SK-N-SH treated with all-trans-retinoic acid at 6 μM for 48 hours (cell line): ENCODE results near the gene UCP2.

ENCODE experiments used
- ARNTL ChIP-seq: fragments of 450-650 bp; formaldehyde crosslinking; IDR thresholded peaks from 2 replicates; pipeline ENCODE4 v1.5.0; 2020; ENCODE audit warnings: low read depth, mild to moderate bottlenecking, moderate library complexity, borderline replicate concordance
- CREB5 ChIP-seq: fragments of 250-450 bp; sonication (Bioruptor Pico); IDR thresholded peaks from 2 replicates; pipeline ENCODE4 v1.5.1; 2020; ENCODE audit warnings: low read depth, mild to moderate bottlenecking, moderate library complexity
- CSDC2 ChIP-seq: fragments of 250-450 bp; sonication (Bioruptor Pico); IDR thresholded peaks from 2 replicates; pipeline ENCODE4 v1.5.0; 2020; ENCODE audit warnings: mild to moderate bottlenecking, moderate library complexity
- GLIS3 ChIP-seq: fragments of 250-450 bp; sonication (Bioruptor Pico); IDR thresholded peaks from 2 replicates; pipeline ENCODE4 v1.5.0; 2020; ENCODE audit warnings: mild to moderate bottlenecking, moderate library complexity
- ISL1 ChIP-seq: fragments of 250-450 bp; sonication (Bioruptor Pico); IDR thresholded peaks from 2 replicates; pipeline ENCODE4 v2.1.2; 2022; ENCODE audit warnings: mild to moderate bottlenecking, moderate library complexity
- OSR1 ChIP-seq: fragments of 250-450 bp; sonication (Bioruptor Pico); IDR thresholded peaks from 2 replicates; pipeline ENCODE4 v1.8.0; 2022; ENCODE audit warnings: moderate library complexity, mild to moderate bottlenecking, inconsistent platforms
- PATZ1 ChIP-seq: fragments of 250-450 bp; sonication (Bioruptor Pico); IDR thresholded peaks from 2 replicates; pipeline ENCODE4 v1.8.0; 2020; ENCODE audit warnings: mild to moderate bottlenecking, moderate library complexity, borderline replicate concordance
- PPARA ChIP-seq: fragments of 250-450 bp; sonication (Bioruptor Pico); IDR thresholded peaks from 2 replicates; pipeline ENCODE4 v1.5.0; 2020; ENCODE audit warnings: mild to moderate bottlenecking, borderline replicate concordance
- RARB ChIP-seq: fragments of 250-450 bp; sonication (Bioruptor Pico); IDR thresholded peaks from 2 replicates; pipeline ENCODE4 v1.8.0; 2021; ENCODE audit warnings: mild to moderate bottlenecking, moderate library complexity
- ZFP3 ChIP-seq: fragments of 250-450 bp; sonication (Bioruptor Pico); IDR thresholded peaks from 2 replicates; pipeline ENCODE4 v1.5.0; 2020; ENCODE audit warnings: mild to moderate bottlenecking, moderate library complexity
- ZFP30 ChIP-seq: fragments of 450-650 bp; formaldehyde crosslinking; IDR thresholded peaks from 2 replicates; pipeline ENCODE4 v1.5.0; 2022; ENCODE audit warnings: mild to moderate bottlenecking, moderate library complexity
- ZNF8 ChIP-seq: fragments of 450-650 bp; formaldehyde crosslinking; IDR thresholded peaks from 2 replicates; pipeline ENCODE4 v1.5.0; 2020; ENCODE audit warnings: mild to moderate bottlenecking, moderate library complexity

GRCh38 chr11:74017631-74018030, 35.0 kb upstream of the UCP2 start:
- TF ChIP-seq ZNF8 (CRISPR knock-in tag) (no peak), ZFP30 (CRISPR knock-in tag) (no peak), PATZ1 (CRISPR knock-in tag) (no peak), RARB (CRISPR knock-in tag) (no peak), ISL1 (CRISPR knock-in tag) (no peak), CSDC2 (CRISPR knock-in tag) (no peak), ZFP3 (CRISPR knock-in tag) (no peak), OSR1 (CRISPR knock-in tag) (no peak), CREB5 (CRISPR knock-in tag) (no peak), GLIS3 (CRISPR knock-in tag) (no peak), ARNTL (no peak), PPARA (CRISPR knock-in tag) (no peak)
